ENCODE results near the gene LCNL1.
"Not testable (repeated sequence)": the region's sequence is repeated elsewhere in the genome, so short reads cannot be mapped to it uniquely, and the experiment has no call there.

The LCNL1 gene

DNA sequence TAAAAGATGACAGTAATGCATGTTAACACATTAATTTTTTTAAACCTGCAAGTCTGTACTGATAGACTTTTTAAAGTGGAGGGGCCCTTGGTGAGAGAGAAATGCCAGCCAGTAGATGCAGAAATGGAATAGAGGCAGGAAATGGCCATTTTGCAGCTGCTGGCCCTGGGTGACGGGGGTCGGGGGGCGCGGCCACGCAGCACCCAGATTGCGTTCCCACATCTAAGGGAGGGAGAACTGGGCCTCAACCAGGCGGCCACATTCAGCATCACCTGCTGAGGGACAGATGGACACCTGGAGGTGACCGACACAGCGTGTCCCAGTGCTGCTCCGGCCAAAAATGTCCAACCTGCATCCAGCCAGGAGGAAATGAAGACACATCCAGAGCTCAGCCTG lies 19.9 kb downstream of the LCNL1 start:
- WGBS, 2 experiments: 93 to 94% methylated on average over 10 of the region's 10 CpGs
- Histone ChIP-seq H3K27me3 (ENCODE audit: control insufficient read depth, insufficient read depth, low read length, poor library complexity, severe bottlenecking) (no peaks in the 10 kb centered on the region), H3K4me3 (ENCODE audit: insufficient read depth, low read depth, low read length) (no peak overlapping the region), H3K27ac (ENCODE audit: insufficient read depth, low read depth, low read length, poor library complexity, severe bottlenecking) (no peak overlapping the region), H3K36me3 (ENCODE audit: control insufficient read depth, insufficient read depth, low read length) (no peaks in the 10 kb centered on the region), H3K4me1 (ENCODE audit: control insufficient read depth, insufficient read depth, low read length) (peaks cover 4% of the 10 kb centered on the region), H3K9me3 (ENCODE audit: control insufficient read depth, low read length) (no peaks in the 10 kb centered on the region)

- 50 to 51% methylated on average over 16 of the region's 17 CpGs for WGBS, 2 experiments
- H3K4me1 ChIP-seq (ENCODE audit: control insufficient read depth, insufficient read depth, low read length); H3K36me3 ChIP-seq (ENCODE audit: control insufficient read depth, insufficient read depth, low read length); H3K4me3 ChIP-seq (ENCODE audit: insufficient read depth, low read depth, low read length); H3K9me3 ChIP-seq (ENCODE audit: control insufficient read depth, low read length); H3K27ac ChIP-seq (ENCODE audit: insufficient read depth, low read depth, low read length, poor library complexity, severe bottlenecking); H3K27me3 ChIP-seq (ENCODE audit: control insufficient read depth, insufficient read depth, low read length, poor library complexity, severe bottlenecking): not testable (repeated sequence)
Observed at GRCh38 chr9:137004285-137004684, 21.5 kb downstream of the LCNL1 start.

DNA sequence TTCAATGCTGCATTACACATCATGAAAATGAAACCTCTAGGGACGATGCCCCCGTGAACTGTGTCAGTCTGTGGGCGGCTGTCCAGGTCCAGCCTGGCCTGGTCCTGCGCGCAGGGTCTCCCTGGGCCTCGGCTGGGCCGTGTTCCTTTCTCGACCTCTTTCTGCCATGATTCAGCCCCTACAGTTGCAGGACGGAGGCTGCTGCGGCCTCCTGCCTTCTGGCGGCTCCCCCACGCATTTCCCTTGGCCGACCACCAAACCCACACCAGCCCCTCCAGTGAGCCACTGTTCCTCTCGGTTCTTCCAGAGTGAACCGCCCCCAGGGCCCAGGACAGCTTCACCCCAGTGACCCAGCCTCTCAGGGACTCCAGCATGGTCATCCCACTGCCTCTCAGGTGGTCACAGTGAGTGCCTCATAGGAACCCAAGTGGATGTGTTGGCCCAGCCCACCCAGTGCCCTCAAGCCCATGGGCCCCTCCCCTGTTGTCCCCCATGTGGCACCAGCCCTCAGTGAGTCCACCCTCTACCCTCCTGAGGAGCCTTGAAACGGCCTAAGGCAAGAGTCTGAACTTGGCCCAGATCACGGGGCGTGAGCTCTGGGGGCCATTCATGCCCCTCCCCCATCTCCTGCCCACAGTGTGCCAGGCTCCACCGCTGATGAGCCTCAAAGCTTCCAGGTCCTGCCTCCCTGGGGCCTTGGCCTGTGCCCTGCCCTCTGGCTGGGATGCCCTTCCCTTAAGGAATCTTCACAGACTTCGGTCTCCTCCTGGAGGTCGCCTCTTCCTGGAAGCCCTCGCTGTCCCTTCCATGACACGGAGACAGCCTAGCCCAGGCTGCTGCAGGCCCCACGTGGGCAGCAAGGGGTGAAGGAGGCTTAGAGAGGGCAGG lies 23.6 kb downstream of the LCNL1 start:
- Histone ChIP-seq H3K36me3 (ENCODE audit: control insufficient read depth, insufficient read depth, low read length) (no peaks in the 10 kb centered on the region), H3K27ac (ENCODE audit: insufficient read depth, low read depth, low read length, poor library complexity, severe bottlenecking) (no peak overlapping the region), H3K27me3 (ENCODE audit: control insufficient read depth, insufficient read depth, low read length, poor library complexity, severe bottlenecking) (no peaks in the 10 kb centered on the region), H3K4me1 (ENCODE audit: control insufficient read depth, insufficient read depth, low read length) (peaks cover 7% of the 10 kb centered on the region), H3K4me3 (ENCODE audit: insufficient read depth, low read depth, low read length) (no peak overlapping the region), H3K9me3 (ENCODE audit: control insufficient read depth, low read length) (no peaks in the 10 kb centered on the region)
- WGBS, 2 experiments: 94 to 96% methylated on average over 24 of the region's 24 CpGs

- 86 to 87% methylated on average over 30 of the region's 30 CpGs for WGBS, 2 experiments
- Histone ChIP-seq H3K4me1 (ENCODE audit: control insufficient read depth, insufficient read depth, low read length) (peaks cover 7% of the 10 kb centered on the region), H3K27me3 (ENCODE audit: control insufficient read depth, insufficient read depth, low read length, poor library complexity, severe bottlenecking) (no peaks in the 10 kb centered on the region), H3K36me3 (ENCODE audit: control insufficient read depth, insufficient read depth, low read length) (no peaks in the 10 kb centered on the region), H3K27ac (ENCODE audit: insufficient read depth, low read depth, low read length, poor library complexity, severe bottlenecking) (no peak overlapping the region), H3K4me3 (ENCODE audit: insufficient read depth, low read depth, low read length) (no peak overlapping the region), H3K9me3 (ENCODE audit: control insufficient read depth, low read length) (no peaks in the 10 kb centered on the region)
Observed at GRCh38 chr9:137007108-137007815, 24.5 kb downstream of the LCNL1 start.

GRCh38 chr9:137007816-137008270 lies 25.1 kb downstream of the LCNL1 start:
- Histone ChIP-seq H3K27me3 (ENCODE audit: control insufficient read depth, insufficient read depth, low read length, poor library complexity, severe bottlenecking) (no peaks in the 10 kb centered on the region), H3K9me3 (ENCODE audit: control insufficient read depth, low read length) (no peaks in the 10 kb centered on the region), H3K36me3 (ENCODE audit: control insufficient read depth, insufficient read depth, low read length) (no peaks in the 10 kb centered on the region), H3K4me1 (ENCODE audit: control insufficient read depth, insufficient read depth, low read length) (peaks cover 7% of the 10 kb centered on the region), H3K4me3 (ENCODE audit: insufficient read depth, low read depth, low read length) (no peak overlapping the region), H3K27ac (ENCODE audit: insufficient read depth, low read depth, low read length, poor library complexity, severe bottlenecking) (no peak overlapping the region)
- 90 to 91% methylated on average over 13 of the region's 13 CpGs for WGBS, 2 experiments

DNA sequence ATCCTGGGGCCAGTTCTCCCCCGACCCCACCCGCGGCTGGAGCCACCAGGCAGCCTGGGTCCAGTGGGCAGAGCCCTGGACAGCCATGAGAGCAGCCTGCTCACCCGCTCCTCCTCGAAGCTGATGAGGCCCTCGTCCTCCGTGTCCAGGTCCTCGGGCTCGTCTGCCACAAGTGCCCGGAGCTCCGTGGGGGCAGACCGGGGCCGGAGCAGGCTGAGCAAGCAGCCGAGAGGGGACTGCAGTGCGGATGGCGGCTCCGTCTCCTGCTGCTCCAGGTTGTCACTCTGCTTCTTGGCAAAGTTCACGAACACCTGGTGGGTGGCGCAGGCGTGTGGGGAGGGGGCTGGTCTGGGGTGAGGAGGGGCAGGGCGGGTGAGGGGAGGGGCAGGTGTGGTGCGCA lies 25.5 kb downstream of the LCNL1 start:
- Histone ChIP-seq H3K27ac (ENCODE audit: insufficient read depth, low read depth, low read length, poor library complexity, severe bottlenecking) (no peak overlapping the region), H3K4me3 (ENCODE audit: insufficient read depth, low read depth, low read length) (no peak overlapping the region), H3K36me3 (ENCODE audit: control insufficient read depth, insufficient read depth, low read length) (no peaks in the 10 kb centered on the region), H3K27me3 (ENCODE audit: control insufficient read depth, insufficient read depth, low read length, poor library complexity, severe bottlenecking) (no peaks in the 10 kb centered on the region), H3K9me3 (ENCODE audit: control insufficient read depth, low read length) (no peaks in the 10 kb centered on the region), H3K4me1 (ENCODE audit: control insufficient read depth, insufficient read depth, low read length) (peaks cover 7% of the 10 kb centered on the region)
- 92% methylated on average over 22 of the region's 22 CpGs for WGBS, 2 experiments

GRCh38 chr9:137009217-137009616 lies 26.4 kb downstream of the LCNL1 start:
- H3K27me3 ChIP-seq (ENCODE audit: control insufficient read depth, insufficient read depth, low read length, poor library complexity, severe bottlenecking): no peaks in the 10 kb centered on the region
- H3K36me3 ChIP-seq (ENCODE audit: control insufficient read depth, insufficient read depth, low read length): no peaks in the 10 kb centered on the region
- no peak overlapping the region for H3K4me3 ChIP-seq (ENCODE audit: insufficient read depth, low read depth, low read length)
- 94 to 95% methylated on average over 18 of the region's 18 CpGs for WGBS, 2 experiments
- H3K9me3 ChIP-seq (ENCODE audit: control insufficient read depth, low read length): no peaks in the 10 kb centered on the region
- peaks cover 7% of the 10 kb centered on the region for H3K4me1 ChIP-seq (ENCODE audit: control insufficient read depth, insufficient read depth, low read length)
- H3K27ac ChIP-seq (ENCODE audit: insufficient read depth, low read depth, low read length, poor library complexity, severe bottlenecking): no peak overlapping the region

GRCh38 chr9:137009938-137010732 lies 27.3 kb downstream of the LCNL1 start:
- Histone ChIP-seq H3K9me3 (ENCODE audit: control insufficient read depth, low read length) (no peaks in the 10 kb centered on the region), H3K27me3 (ENCODE audit: control insufficient read depth, insufficient read depth, low read length, poor library complexity, severe bottlenecking) (no peaks in the 10 kb centered on the region), H3K27ac (ENCODE audit: insufficient read depth, low read depth, low read length, poor library complexity, severe bottlenecking) (no peak overlapping the region), H3K4me1 (ENCODE audit: control insufficient read depth, insufficient read depth, low read length) (peaks cover 7% of the 10 kb centered on the region), H3K36me3 (ENCODE audit: control insufficient read depth, insufficient read depth, low read length) (no peaks in the 10 kb centered on the region), H3K4me3 (ENCODE audit: insufficient read depth, low read depth, low read length) (no peak overlapping the region)
- 94 to 95% methylated on average over 49 of the region's 49 CpGs for WGBS, 2 experiments

GRCh38 chr9:137011156-137011555 lies 28.4 kb downstream of the LCNL1 start:
- 95% methylated on average over 24 of the region's 24 CpGs for WGBS, 2 experiments

More at GRCh38 chr9:137011156-137011555, 28.4 kb downstream of the LCNL1 start:
- Histone ChIP-seq H3K27ac (ENCODE audit: insufficient read depth, low read depth, low read length, poor library complexity, severe bottlenecking) (no peak overlapping the region), H3K4me1 (ENCODE audit: control insufficient read depth, insufficient read depth, low read length) (peaks cover 7% of the 10 kb centered on the region), H3K36me3 (ENCODE audit: control insufficient read depth, insufficient read depth, low read length) (peaks cover 5% of the 10 kb centered on the region), H3K27me3 (ENCODE audit: control insufficient read depth, insufficient read depth, low read length, poor library complexity, severe bottlenecking) (no peaks in the 10 kb centered on the region), H3K9me3 (ENCODE audit: control insufficient read depth, low read length) (no peaks in the 10 kb centered on the region), H3K4me3 (ENCODE audit: insufficient read depth, low read depth, low read length) (no peak overlapping the region)
